Upper lobe of left lung (tissue), 6 donors: ENCODE data around the gene MPC1. TPM values are rescaled to one million over a fixed set of nuclear protein-coding genes. Genes with fewer than 3 reads are reported as not detected.
"Not testable (repeated sequence)": the region's sequence is repeated elsewhere in the genome, so short reads cannot be mapped to it uniquely, and the experiment has no call there.

ENCODE experiments used
- ATAC-seq, 2 donors: fragments of 200-7000 bp; cut with Tn5 transposase; one replicate each; pipeline ENCODE4 v1.9.1; 2022; ENCODE audit warnings: mild to moderate bottlenecking in 2 of 2, moderate library complexity in 2 of 2; ENCODE audit not compliant: low FRiP score in 2 of 2
- DNase-seq, 2 donors: peaks; one replicate each; pipeline ENCODE4 v3.0.0-alpha.2; 2019 to 2020
- H3K27ac ChIP-seq, 4 donors: fragments of 200-600 bp; sonication (generic); one replicate each; pipeline ENCODE4 v1.5.1; 2016 to 2019
- H3K27me3 ChIP-seq, 4 donors: fragments of 200-600 bp; sonication (generic); one replicate each; pipeline ENCODE4 v1.5.1; 2017 to 2019
- H3K36me3 ChIP-seq, 4 donors: fragments of 200-600 bp; sonication (generic); one replicate each; pipeline ENCODE4 v1.5.1; 2016 to 2019
- H3K4me1 ChIP-seq, 4 donors: fragments of 200-600 bp; sonication (generic); one replicate each; pipeline ENCODE4 v1.5.1; 2018 to 2019
- H3K4me3 ChIP-seq, 4 donors: fragments of 200-600 bp; sonication (generic); one replicate each; pipeline ENCODE4 v1.5.1; 2017 to 2019; ENCODE audit warnings: mild to moderate bottlenecking in 2 of 4, moderate library complexity in 1 of 4
- H3K9me3 ChIP-seq, 4 donors: fragments of 200-600 bp; sonication (generic); one replicate each; pipeline ENCODE4 v1.5.1; 2018 to 2019
- EP300 ChIP-seq, 4 donors: sonication (generic); formaldehyde crosslinking; IDR thresholded peaks; one replicate each; pipeline ENCODE4 v1.5.1; 2017; ENCODE audit warnings: antibody characterized with exemption in 4 of 4, control low read depth in 2 of 4
- POLR2A ChIP-seq, 4 donors: fragments of 450-650 bp; IDR thresholded peaks; one replicate each; pipeline ENCODE4 v1.5.1; 2016 to 2017; ENCODE audit warnings: antibody characterized with exemption in 4 of 4, mild to moderate bottlenecking in 2 of 4
- POLR2AphosphoS5 ChIP-seq, 2 donors: sonication (generic); formaldehyde crosslinking; IDR thresholded peaks; one replicate each; pipeline ENCODE4 v1.5.1; 2017; ENCODE audit warnings: antibody characterized with exemption in 2 of 2
- WGBS, 2 donors: methylation state at CpG; one replicate each; pipeline ENCODE4 v1.1.5; 2017 to 2018; 5-methylcytosine and 5-hydroxymethylcytosine counted together
- total RNA-seq, 6 donors: library from RNA; depleted of rRNA in 4 of 6; stranded (reverse); fragments of >200 nt in 4 of 6; gene quantifications; one replicate each; pipeline versions ENCODE4 v1.1.0 to v1.2.1, GENCODE V29; 2016 to 2021
- TF ChIP-seq, protein P1 (sequence below), 6 experiments: fragments of 450-650 bp in 4 of 6; fragments of 200-600 bp in 2 of 6; sonication (generic) in 2 of 6; IDR thresholded peaks; one replicate each; pipeline ENCODE4 v1.5.1; 2016 to 2019; ENCODE audit warnings: antibody characterized with exemption in 6 of 6
- donor health status: DM: no; HTN: no; CAD: no; lungs with moderate emphysema.
- donor health status: DM: no; HTN: yes; CAD: no; lungs with severe emphysema.

Gene MPC1
- total RNA-seq, 6 donors from 2014 or later, result 17.8 to 74.2 (median 50.7) TPM

- H3K36me3 ChIP-seq, result no peaks in the 10 kb centered on the region
- 25 to 41% methylated on average over 3 of the region's 3 CpGs for WGBS, 2 donors
- H3K9me3 ChIP-seq, result no peaks in the 10 kb centered on the region
- peaks cover 5 to 14% (median 10%) of the 10 kb centered on the region in 4 donors for H3K4me1 ChIP-seq
- no peak overlapping the region for H3K4me3 ChIP-seq
- H3K27ac ChIP-seq, result no peak overlapping the region
- no peak for TF ChIP-seq EP300 (IDR thresholded peaks at IDR 0.05)
- TF ChIP-seq, protein P1, sequence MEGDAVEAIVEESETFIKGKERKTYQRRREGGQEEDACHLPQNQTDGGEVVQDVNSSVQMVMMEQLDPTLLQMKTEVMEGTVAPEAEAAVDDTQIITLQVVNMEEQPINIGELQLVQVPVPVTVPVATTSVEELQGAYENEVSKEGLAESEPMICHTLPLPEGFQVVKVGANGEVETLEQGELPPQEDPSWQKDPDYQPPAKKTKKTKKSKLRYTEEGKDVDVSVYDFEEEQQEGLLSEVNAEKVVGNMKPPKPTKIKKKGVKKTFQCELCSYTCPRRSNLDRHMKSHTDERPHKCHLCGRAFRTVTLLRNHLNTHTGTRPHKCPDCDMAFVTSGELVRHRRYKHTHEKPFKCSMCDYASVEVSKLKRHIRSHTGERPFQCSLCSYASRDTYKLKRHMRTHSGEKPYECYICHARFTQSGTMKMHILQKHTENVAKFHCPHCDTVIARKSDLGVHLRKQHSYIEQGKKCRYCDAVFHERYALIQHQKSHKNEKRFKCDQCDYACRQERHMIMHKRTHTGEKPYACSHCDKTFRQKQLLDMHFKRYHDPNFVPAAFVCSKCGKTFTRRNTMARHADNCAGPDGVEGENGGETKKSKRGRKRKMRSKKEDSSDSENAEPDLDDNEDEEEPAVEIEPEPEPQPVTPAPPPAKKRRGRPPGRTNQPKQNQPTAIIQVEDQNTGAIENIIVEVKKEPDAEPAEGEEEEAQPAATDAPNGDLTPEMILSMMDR (IDR thresholded peaks at IDR 0.05), result no peak
- TF ChIP-seq POLR2AphosphoS5 (IDR thresholded peaks at IDR 0.05), result no peak
- no peak for TF ChIP-seq POLR2A (IDR thresholded peaks at IDR 0.05)
- no peak for ATAC-seq
- no peaks in the 10 kb centered on the region for H3K27me3 ChIP-seq
- no peak for DNase-seq
Observed at GRCh38 chr6:166389119-166389518, 6.4 kb upstream of the MPC1 start.

DNA sequence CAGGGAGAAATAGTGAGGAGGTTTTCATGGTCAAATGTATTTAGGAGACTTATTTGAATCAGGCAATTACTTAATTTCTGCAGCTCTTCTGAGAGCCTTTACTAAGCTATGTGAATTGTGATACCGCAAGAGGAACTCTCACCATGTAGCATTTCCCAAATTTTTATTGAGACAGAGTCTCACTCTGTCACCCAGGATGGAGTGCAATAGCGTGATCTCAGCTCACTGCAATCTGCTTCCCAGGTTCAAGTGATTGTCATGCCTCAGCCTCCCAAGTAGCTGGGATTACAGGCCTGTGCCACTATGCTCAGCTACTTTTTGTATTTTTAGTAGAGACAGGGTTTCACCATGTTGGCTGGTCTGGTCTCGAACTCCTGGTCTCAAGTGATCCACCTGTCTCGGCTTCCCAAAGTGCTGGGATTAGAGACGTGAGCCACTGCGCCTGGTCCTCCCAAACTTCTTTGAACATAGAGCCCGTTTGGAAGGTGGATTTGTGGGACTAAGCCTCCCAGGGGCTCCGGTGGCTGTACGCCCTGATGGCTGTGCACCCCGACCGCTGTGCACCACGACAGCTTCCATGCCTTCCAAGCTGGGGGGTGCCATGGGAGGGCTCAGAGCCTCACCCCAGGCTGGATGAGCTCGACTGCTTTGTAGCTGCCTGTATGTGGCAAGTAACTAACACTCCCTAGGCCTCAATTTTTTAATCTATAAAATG is 5.7 kb upstream of the MPC1 start:
- no peak for ATAC-seq
- Histone ChIP-seq H3K9me3 (no peaks in the 10 kb centered on the region), H3K27ac (no peak overlapping the region), H3K27me3 (no peaks in the 10 kb centered on the region), H3K4me1 (peaks cover 8 to 18% (median 15%) of the 10 kb centered on the region in 4 donors), H3K36me3 (no peaks in the 10 kb centered on the region), H3K4me3 (no peak overlapping the region)
- no peak for TF ChIP-seq POLR2AphosphoS5 (IDR thresholded peaks at IDR 0.05)
- TF ChIP-seq EP300 (IDR thresholded peaks at IDR 0.05), result no peak
- no peak for TF ChIP-seq POLR2A (IDR thresholded peaks at IDR 0.05)
- TF ChIP-seq, protein P1 (IDR thresholded peaks at IDR 0.05), result no peak
- peak in 1 of 2 donors; percentile 54 for DNase-seq
- WGBS, 2 donors, result 91 to 94% methylated on average over 6 to 13 of the region's 13 CpGs

DNA sequence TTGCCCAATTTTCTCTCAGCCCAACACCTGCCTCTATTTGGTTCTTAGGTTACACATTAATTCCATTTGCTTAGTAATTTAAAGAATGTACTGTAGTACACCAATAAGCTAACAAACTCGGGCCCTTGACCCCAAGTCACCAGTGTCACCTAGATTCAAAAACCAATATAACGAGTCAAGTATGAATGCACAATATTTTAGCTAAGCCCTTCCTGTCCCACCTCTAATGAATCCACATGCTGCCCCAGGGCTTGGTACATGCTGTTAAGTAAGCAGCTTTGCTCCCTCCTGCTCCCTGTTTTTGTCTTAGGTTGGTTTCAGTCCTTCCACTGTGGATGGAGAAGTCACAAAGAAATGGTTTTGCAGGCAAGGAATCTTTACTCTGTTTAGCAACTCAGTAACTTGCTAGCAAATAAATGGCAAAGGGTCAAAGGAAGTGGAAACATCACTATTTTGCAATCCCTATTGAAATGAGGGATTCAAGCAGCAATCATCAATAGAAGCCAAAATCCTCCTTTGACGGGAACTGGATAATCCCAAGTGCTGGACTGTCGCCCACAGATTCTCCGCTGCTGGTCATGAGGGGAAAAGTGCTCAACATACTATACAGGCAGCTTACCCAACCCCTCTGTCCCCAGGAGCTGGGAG is 5.0 kb upstream of the MPC1 start:
- H3K9me3 ChIP-seq, result no peaks in the 10 kb centered on the region
- 50 to 57% methylated on average over 5 of the region's 5 CpGs for WGBS, 2 donors
- DNase-seq (no peak), ATAC-seq (no peak)
- H3K27me3 ChIP-seq, result no peaks in the 10 kb centered on the region
- no peak overlapping the region for H3K4me3 ChIP-seq
- TF ChIP-seq POLR2A (IDR thresholded peaks at IDR 0.05) (no peak), EP300 (IDR thresholded peaks at IDR 0.05) (no peak), POLR2AphosphoS5 (IDR thresholded peaks at IDR 0.05) (no peak)
- TF ChIP-seq, protein P1 (IDR thresholded peaks at IDR 0.05), result no peak
- H3K36me3 ChIP-seq, result no peaks in the 10 kb centered on the region
- H3K27ac ChIP-seq, result peak overlapping the region in 2 of 4 donors; percentile 4 to 46
- peaks cover 8 to 18% (median 15%) of the 10 kb centered on the region in 4 donors for H3K4me1 ChIP-seq

DNA sequence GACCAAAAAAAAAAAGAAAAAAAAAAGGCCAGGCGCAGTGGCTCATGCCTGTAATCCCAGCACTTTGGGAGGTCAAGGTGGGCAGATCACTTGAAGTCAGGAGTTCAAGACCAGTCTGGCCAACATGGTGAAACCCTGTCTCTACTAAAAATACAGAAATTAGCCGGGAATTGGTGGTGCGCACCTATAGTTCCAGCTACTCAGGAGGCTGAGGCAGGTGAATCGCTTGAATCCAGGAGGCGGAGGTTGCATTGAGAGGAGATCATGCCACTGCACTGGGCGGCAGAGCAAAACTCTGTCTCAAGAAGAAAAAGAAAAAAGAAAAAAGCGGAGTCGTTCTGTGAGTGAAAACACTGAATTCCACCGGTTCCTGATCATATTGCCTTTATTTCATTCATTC is 4.4 kb upstream of the MPC1 start:
- not testable (repeated sequence) for H3K9me3 ChIP-seq, H3K4me3 ChIP-seq, H3K36me3 ChIP-seq, ATAC-seq, H3K27me3 ChIP-seq, DNase-seq, H3K27ac ChIP-seq
- H3K4me1 ChIP-seq, result peaks cover 8 to 18% (median 15%) of the 10 kb centered on the region in 4 donors
- 81 to 92% methylated on average over 9 of the region's 9 CpGs for WGBS, 2 donors

- Histone ChIP-seq H3K36me3 (no peaks in the 10 kb centered on the region), H3K4me3 (no peak overlapping the region), H3K27ac (no peak overlapping the region), H3K27me3 (no peaks in the 10 kb centered on the region), H3K9me3 (no peaks in the 10 kb centered on the region), H3K4me1 (peaks cover 11 to 25% (median 20%) of the 10 kb centered on the region in 4 donors)
- DNase-seq (no peak), ATAC-seq (no peak)
- no peak for TF ChIP-seq POLR2A (IDR thresholded peaks at IDR 0.05)
- no peak for TF ChIP-seq POLR2AphosphoS5 (IDR thresholded peaks at IDR 0.05)
- TF ChIP-seq, protein P1 (IDR thresholded peaks at IDR 0.05), result no peak
- TF ChIP-seq EP300 (IDR thresholded peaks at IDR 0.05), result no peak
- 91 to 96% methylated on average over 4 to 9 of the region's 9 CpGs for WGBS, 2 donors
Observed at GRCh38 chr6:166386111-166386510, 3.4 kb upstream of the MPC1 start.
